BLaER1 (cell line): Measurements from ENCODE around the gene RASSF8.
A peak's percentile ranks its signal among the peaks of the same experiment; 100 is the strongest.

Experiments used
- H3K27ac ChIP-seq: shearing (Covaris generic); formaldehyde crosslinking; 2 replicates; pipeline ENCODE4 v1.8.1; 2022
- H3K27me3 ChIP-seq: shearing (Covaris generic); formaldehyde crosslinking; 2 replicates; pipeline ENCODE4 v1.8.1; 2022
- H3K36me3 ChIP-seq: shearing (Covaris generic); formaldehyde crosslinking; 2 replicates; pipeline ENCODE4 v1.8.1; 2022
- H3K4me1 ChIP-seq: shearing (Covaris generic); formaldehyde crosslinking; 2 replicates; pipeline ENCODE4 v1.8.1; 2022
- H3K4me2 ChIP-seq: shearing (Covaris generic); formaldehyde crosslinking; 2 replicates; pipeline ENCODE4 v1.8.1; 2022
- H3K4me3 ChIP-seq: shearing (Covaris generic); formaldehyde crosslinking; 2 replicates; pipeline ENCODE4 v1.8.1; 2022
- H3K9ac ChIP-seq: shearing (Covaris generic); formaldehyde crosslinking; 2 replicates; pipeline ENCODE4 v1.8.1; 2022
- H3K9me3 ChIP-seq: shearing (Covaris generic); formaldehyde crosslinking; 2 replicates; pipeline ENCODE4 v1.8.1; 2022
- H4K20me1 ChIP-seq: shearing (Covaris generic); formaldehyde crosslinking; 2 replicates; pipeline ENCODE4 v1.8.1; 2022
- Cebpa-rat ChIP-seq: shearing (Covaris generic); IDR thresholded peaks from 2 replicates; pipeline ENCODE4 v1.8.1; 2022

Gene RASSF8

GRCh38 chr12:25938581-25938980 is 19.9 kb upstream of the RASSF8 start:
- H3K4me3 ChIP-seq, result no peak overlapping the region
- H3K27me3 ChIP-seq, result no peaks in the 10 kb centered on the region
- no peak for TF ChIP-seq Cebpa-rat
- H3K4me1 ChIP-seq, result peaks cover 10% of the 10 kb centered on the region; the same call in 1 of the 2 replicates
- no peak overlapping the region for H3K9ac ChIP-seq
- H3K27ac ChIP-seq, result no peak overlapping the region
- H3K9me3 ChIP-seq, result no peaks in the 10 kb centered on the region
- H3K4me2 ChIP-seq, result peak overlapping the region; percentile 11; the same call in 1 of the 2 replicates
- H3K36me3 ChIP-seq, result no peaks in the 10 kb centered on the region
- no peaks in the 10 kb centered on the region for H4K20me1 ChIP-seq

DNA sequence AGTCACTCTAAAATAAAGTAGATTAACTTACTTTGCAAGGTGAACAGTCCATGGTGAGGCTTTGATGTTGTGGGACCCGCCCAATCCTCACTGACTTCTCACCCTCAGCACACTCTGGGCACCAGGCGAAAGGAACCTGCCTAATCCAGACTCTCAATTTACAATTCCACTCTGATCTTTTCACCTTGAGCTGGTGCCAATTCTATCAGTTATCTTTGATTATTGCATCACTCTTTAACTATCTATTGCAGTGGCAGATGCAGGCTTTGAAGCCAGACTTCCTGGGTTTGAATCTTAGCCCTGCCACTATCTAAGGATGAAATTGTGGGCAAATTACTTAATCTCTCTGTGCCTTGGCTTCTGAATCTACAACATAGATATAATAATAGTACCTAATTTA is 18.9 kb upstream of the RASSF8 start:
- Histone ChIP-seq H3K4me2 (no peak overlapping the region), H3K4me1 (peaks cover 10% of the 10 kb centered on the region; the same call in 1 of the 2 replicates), H3K36me3 (no peaks in the 10 kb centered on the region), H3K4me3 (no peak overlapping the region), H3K9ac (no peak overlapping the region), H3K27ac (no peak overlapping the region), H3K9me3 (no peaks in the 10 kb centered on the region), H3K27me3 (no peaks in the 10 kb centered on the region), H4K20me1 (no peaks in the 10 kb centered on the region)
- 0 out of 2 replicates have a peak, but pooled peaks have one; percentile 34 for TF ChIP-seq Cebpa-rat

GRCh38 chr12:25940886-25941285 is 17.6 kb upstream of the RASSF8 start:
- no peak overlapping the region for H3K4me2 ChIP-seq
- H4K20me1 ChIP-seq, result no peaks in the 10 kb centered on the region
- no peak for TF ChIP-seq Cebpa-rat
- no peaks in the 10 kb centered on the region for H3K9me3 ChIP-seq
- H3K27me3 ChIP-seq, result no peaks in the 10 kb centered on the region
- H3K36me3 ChIP-seq, result no peaks in the 10 kb centered on the region
- H3K4me1 ChIP-seq, result peaks cover 10% of the 10 kb centered on the region; the same call in 1 of the 2 replicates
- no peak overlapping the region for H3K4me3 ChIP-seq
- H3K9ac ChIP-seq, result no peak overlapping the region
- H3K27ac ChIP-seq, result no peak overlapping the region

DNA sequence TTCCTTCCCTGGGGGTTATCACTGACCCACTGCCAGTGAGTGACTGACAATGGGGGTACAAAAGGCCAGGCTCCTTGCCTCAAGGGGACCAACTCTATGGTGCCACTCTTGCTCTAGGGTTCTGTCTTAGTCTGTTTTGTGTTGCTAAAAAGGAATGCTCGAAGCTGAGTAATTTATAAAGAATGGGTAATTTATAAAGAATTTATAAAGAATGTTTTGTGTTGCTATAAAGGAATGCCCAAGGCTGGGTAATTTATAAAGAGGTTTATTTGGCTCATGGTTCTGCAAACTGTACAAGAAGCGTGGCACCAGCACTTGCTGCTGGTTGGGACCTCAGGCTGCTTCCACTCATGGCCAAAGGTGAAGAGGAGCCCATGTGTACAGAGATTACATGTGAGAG is 15.8 kb upstream of the RASSF8 start:
- Histone ChIP-seq H4K20me1 (no peaks in the 10 kb centered on the region), H3K4me1 (peaks cover 10% of the 10 kb centered on the region; the same call in 1 of the 2 replicates), H3K27ac (no peak overlapping the region), H3K36me3 (no peaks in the 10 kb centered on the region), H3K4me2 (no peak overlapping the region), H3K27me3 (no peaks in the 10 kb centered on the region), H3K9me3 (no peaks in the 10 kb centered on the region), H3K4me3 (no peak overlapping the region), H3K9ac (no peak overlapping the region)
- no peak for TF ChIP-seq Cebpa-rat

GRCh38 chr12:25943940-25944339 is 14.5 kb upstream of the RASSF8 start:
- Histone ChIP-seq H3K27me3 (no peaks in the 10 kb centered on the region), H3K9me3 (no peaks in the 10 kb centered on the region), H3K27ac (no peak overlapping the region), H3K4me2 (no peak overlapping the region), H3K4me3 (no peak overlapping the region), H3K36me3 (no peaks in the 10 kb centered on the region), H3K4me1 (peaks cover 3% of the 10 kb centered on the region; the same call in 1 of the 2 replicates), H3K9ac (no peak overlapping the region), H4K20me1 (no peaks in the 10 kb centered on the region)
- TF ChIP-seq Cebpa-rat, result no peak

- no peaks in the 10 kb centered on the region for H3K9me3 ChIP-seq
- TF ChIP-seq Cebpa-rat, result no peak
- no peak overlapping the region for H3K27ac ChIP-seq
- H3K4me3 ChIP-seq, result no peak overlapping the region
- H4K20me1 ChIP-seq, result no peaks in the 10 kb centered on the region
- no peak overlapping the region for H3K4me2 ChIP-seq
- H3K36me3 ChIP-seq, result no peaks in the 10 kb centered on the region
- H3K4me1 ChIP-seq, result no peaks in the 10 kb centered on the region
- H3K9ac ChIP-seq, result no peak overlapping the region
- no peaks in the 10 kb centered on the region for H3K27me3 ChIP-seq
Observed at GRCh38 chr12:25949343-25949742, 9.1 kb upstream of the RASSF8 start.

DNA sequence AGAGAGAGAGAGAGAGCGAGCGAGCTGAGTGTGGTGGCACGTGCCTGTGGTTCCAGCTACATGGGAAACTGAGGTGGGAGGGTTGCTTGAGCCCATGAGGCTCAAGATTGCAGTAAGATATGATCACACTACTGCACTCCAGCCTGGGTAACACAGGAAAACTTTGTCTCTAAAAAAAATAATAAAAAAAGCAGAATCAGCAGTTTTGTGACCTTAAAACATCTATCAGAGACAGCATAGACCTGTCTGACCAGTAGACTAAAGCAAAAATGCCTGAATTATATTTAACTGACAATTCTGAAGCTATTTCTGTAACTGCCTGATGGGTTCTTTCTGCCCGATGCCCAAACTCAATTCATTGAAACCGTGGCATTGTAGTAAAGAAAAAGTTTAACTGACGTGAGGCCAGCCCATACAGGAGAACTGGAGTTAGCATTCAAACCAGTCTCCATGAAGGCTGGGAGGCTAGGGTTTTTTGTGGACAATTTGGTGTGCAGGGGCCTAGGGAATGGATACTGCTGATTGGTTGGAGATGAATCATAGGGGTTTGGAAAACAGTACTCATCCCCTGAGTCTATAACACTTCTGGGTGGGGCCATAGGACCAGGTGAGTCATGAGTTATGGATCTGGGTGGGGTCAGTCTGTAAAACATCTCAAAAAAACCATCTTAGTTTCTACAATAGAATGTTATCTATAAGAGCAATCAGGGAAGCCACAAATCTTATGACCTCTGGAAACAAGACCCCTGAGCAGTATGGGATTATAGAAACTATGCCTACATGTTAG is 8.0 kb upstream of the RASSF8 start:
- H3K36me3 ChIP-seq, result no peaks in the 10 kb centered on the region
- H3K4me3 ChIP-seq, result no peak overlapping the region
- H4K20me1 ChIP-seq, result no peaks in the 10 kb centered on the region
- H3K27ac ChIP-seq, result no peak overlapping the region
- no peak for TF ChIP-seq Cebpa-rat
- H3K27me3 ChIP-seq, result no peaks in the 10 kb centered on the region
- H3K9ac ChIP-seq, result no peak overlapping the region
- H3K4me1 ChIP-seq, result no peaks in the 10 kb centered on the region
- H3K4me2 ChIP-seq, result no peak overlapping the region
- H3K9me3 ChIP-seq, result no peaks in the 10 kb centered on the region

GRCh38 chr12:25957793-25958427 is 572 bp upstream of the RASSF8 start:
- no peaks in the 10 kb centered on the region for H3K36me3 ChIP-seq
- H3K27me3 ChIP-seq, result peaks cover 54% of the 10 kb centered on the region
- peak overlapping the region; percentile 76 for H3K9ac ChIP-seq
- peak overlapping the region; percentile 56; the same call in 1 of the 2 replicates for H3K27ac ChIP-seq
- peak overlapping the region; percentile 96 for H3K4me2 ChIP-seq
- H3K9me3 ChIP-seq, result no peaks in the 10 kb centered on the region
- TF ChIP-seq Cebpa-rat, result no peak
- H3K4me1 ChIP-seq, result peaks cover 7% of the 10 kb centered on the region
- H3K4me3 ChIP-seq, result peak overlapping the region; percentile 78
- peaks cover 13% of the 10 kb centered on the region for H4K20me1 ChIP-seq

DNA sequence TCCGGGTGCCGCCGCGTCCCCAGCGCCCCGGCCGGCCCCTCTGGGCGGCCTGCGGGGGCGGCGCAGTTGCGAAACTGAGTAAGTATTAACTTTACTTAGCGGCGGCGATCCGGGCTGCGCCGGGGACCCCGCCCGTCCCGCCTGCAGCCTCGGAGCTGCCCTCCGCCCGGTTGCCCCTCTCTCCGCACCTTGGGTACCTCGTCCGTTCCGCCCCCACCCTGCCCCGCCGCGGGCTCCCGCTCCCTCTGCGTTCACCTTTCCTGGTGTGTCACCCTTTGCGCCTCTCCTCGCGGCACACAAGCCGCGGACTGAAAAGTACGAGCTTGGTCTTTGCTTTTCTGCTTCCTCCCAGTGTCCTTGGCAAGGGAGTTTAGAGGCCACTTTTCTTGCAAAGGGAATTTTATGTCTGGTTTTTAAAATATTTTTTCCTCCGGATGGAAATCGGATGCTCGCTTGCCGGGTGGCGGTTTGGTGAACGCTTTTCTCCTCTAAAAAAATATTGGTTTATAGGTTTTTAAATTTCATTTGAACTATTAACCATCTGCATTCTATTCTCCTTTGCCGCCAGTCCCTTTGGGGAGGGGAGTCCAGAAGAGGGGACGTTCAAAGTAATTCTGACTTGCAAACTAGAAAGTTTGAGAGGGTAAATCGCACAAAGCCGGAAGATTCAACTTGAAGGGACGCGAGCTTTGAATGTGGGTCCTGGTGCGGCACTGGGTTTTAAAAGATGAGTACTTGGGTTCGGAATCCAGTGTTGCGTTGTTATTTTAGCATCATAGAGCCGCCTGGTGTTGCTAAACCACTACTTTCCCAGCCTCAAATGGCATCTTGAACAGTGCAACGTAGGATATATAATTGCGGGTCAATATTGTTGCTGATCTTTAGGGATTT is 834 bp downstream of the RASSF8 start:
- Histone ChIP-seq H3K27ac (peak overlapping the region; percentile 56; the same call in 1 of the 2 replicates), H3K9ac (peak overlapping the region; percentile 76), H3K9me3 (no peaks in the 10 kb centered on the region), H3K4me3 (peak overlapping the region; percentile 78), H3K4me1 (peaks cover 7% of the 10 kb centered on the region), H4K20me1 (peaks cover 13% of the 10 kb centered on the region), H3K4me2 (peak overlapping the region; percentile 96), H3K27me3 (peaks cover 54% of the 10 kb centered on the region), H3K36me3 (no peaks in the 10 kb centered on the region)
- peak; percentile 44; the same call in 1 of the 2 replicates for TF ChIP-seq Cebpa-rat
